IMR-90 (cell line): Measurements from ENCODE around the gene FAM8A1. TPM values are rescaled to one million over a fixed set of nuclear protein-coding genes. Genes with fewer than 3 reads are reported as not detected.

Experiments
- ATAC-seq: fragments of 200-7000 bp; cut with Tn5 transposase; 2 replicates; pipeline ENCODE4 v1.9.1; 2020; ENCODE audit warnings: low read depth, mild to moderate bottlenecking, moderate library complexity
- BruUV-seq: library from RNA; stranded (reverse); fragments of 400-500 nt; replicated peaks from 2 replicates; lab custom pipeline; 2021; lab: Mats Ljungman, UMichigan
- CTCF ChIA-PET: fragments of 300-600 bp; formaldehyde crosslinking; extraction: SDS; loops from one replicate; lab custom pipeline; 2021; ENCODE audit warnings: antibody characterized with exemption; lab: Yijun Ruan, JAX
- POLR2A ChIA-PET: fragments of 300-600 bp; sonication (Branson Sonifier 250); formaldehyde crosslinking; loops from one replicate; lab custom pipeline; 2022; ENCODE audit warnings: antibody characterized with exemption; ENCODE audit not compliant: unreplicated experiment; lab: Charles Lee
- DNase-seq: peaks from one replicate; pipeline ENCODE4 v3.0.0; 2013
- H2AFZ ChIP-seq: replicated peaks from 2 replicates; pipeline ENCODE3; 2013; ENCODE audit warnings: low read length, mild to moderate bottlenecking; ENCODE audit not compliant: poor library complexity
- H2AK5ac ChIP-seq: 2 replicates; pipeline ENCODE4 v1.6.1; 2013; ENCODE audit warnings: low read depth, low read length, inconsistent platforms
- H2AK9ac ChIP-seq: replicated peaks from 2 replicates; pipeline ENCODE3; 2013; ENCODE audit warnings: mild to moderate bottlenecking, low read depth, low read length, moderate library complexity; ENCODE audit not compliant: poor library complexity
- H2BK120ac ChIP-seq: 2 replicates; pipeline ENCODE4 v1.6.1; 2013; ENCODE audit warnings: low read depth, low read length, inconsistent platforms
- H2BK15ac ChIP-seq: 3 replicates; pipeline ENCODE4 v1.6.1; 2013; ENCODE audit warnings: low read depth, low read length, inconsistent platforms
- H2BK20ac ChIP-seq: 2 replicates; pipeline ENCODE4 v1.6.1; 2013; ENCODE audit warnings: low read depth, mild to moderate bottlenecking, inconsistent platforms, low read length, moderate library complexity
- H2BK5ac ChIP-seq: 2 replicates; pipeline ENCODE4 v1.6.1; 2013; ENCODE audit warnings: mild to moderate bottlenecking, low read depth, low read length, inconsistent platforms; ENCODE audit not compliant: poor library complexity, severe bottlenecking
- H3K14ac ChIP-seq: replicated peaks from 2 replicates; pipeline ENCODE4 v1.6.1; 2013; ENCODE audit warnings: low read depth, low read length, inconsistent platforms
- H3K18ac ChIP-seq: 2 replicates; pipeline ENCODE4 v1.6.1; 2013; ENCODE audit warnings: low read depth, low read length, control low read depth
- H3K23ac ChIP-seq: 2 replicates; pipeline ENCODE4 v1.6.1; 2013; ENCODE audit warnings: low read depth, low read length, inconsistent platforms
- H3K27ac ChIP-seq: 2 replicates; pipeline ENCODE4 v1.5.1; 2013; ENCODE audit warnings: mild to moderate bottlenecking, control low read depth, low read length; ENCODE audit not compliant: insufficient read depth
- H3K27me3 ChIP-seq: 2 replicates; pipeline ENCODE4 v1.6.1; 2013; ENCODE audit warnings: low read length; ENCODE audit not compliant: control insufficient read depth, insufficient read depth
- H3K36me3 ChIP-seq: 2 replicates; pipeline ENCODE4 v1.6.1; 2013; ENCODE audit warnings: low read length, mixed read lengths; ENCODE audit not compliant: control insufficient read depth, insufficient read depth
- H3K4ac ChIP-seq: 2 replicates; pipeline ENCODE4 v1.6.1; 2013; ENCODE audit warnings: low read depth, low read length, inconsistent platforms
- H3K4me1 ChIP-seq: 2 replicates; pipeline ENCODE4 v1.6.1; 2013; ENCODE audit warnings: low read length, mixed read lengths; ENCODE audit not compliant: control insufficient read depth, insufficient read depth
- H3K4me2 ChIP-seq: 2 replicates; pipeline ENCODE4 v1.6.1; 2013; ENCODE audit warnings: low read depth, mild to moderate bottlenecking, control low read depth, low read length, moderate library complexity
- H3K4me3 ChIP-seq: 2 replicates; pipeline ENCODE4 v1.5.1; 2013; ENCODE audit warnings: low read depth, mild to moderate bottlenecking, control low read depth, low read length, moderate library complexity; ENCODE audit not compliant: insufficient read depth
- H3K56ac ChIP-seq: 2 replicates; pipeline ENCODE4 v1.6.1; 2013; ENCODE audit warnings: low read length, inconsistent platforms; ENCODE audit not compliant: insufficient read depth; ENCODE audit errors: extremely low read depth
- H3K79me1 ChIP-seq, 2 experiments: 2 replicates each; pipeline ENCODE4 v1.6.1; 2013; ENCODE audit warnings: low read length in 2 of 2, inconsistent platforms in 1 of 2, low read depth in 1 of 2
- H3K9ac ChIP-seq: 2 replicates; pipeline ENCODE4 v1.6.1; 2013; ENCODE audit warnings: low read depth, low read length, control low read depth
- H3K9me1 ChIP-seq: 2 replicates; pipeline ENCODE4 v1.6.1; 2013; ENCODE audit warnings: low read length, inconsistent platforms; ENCODE audit not compliant: insufficient read depth
- H3K9me3 ChIP-seq: 2 replicates; pipeline ENCODE4 v1.6.1; 2013; ENCODE audit warnings: low read length; ENCODE audit not compliant: control insufficient read depth, insufficient read depth
- H4K20me1 ChIP-seq: 2 replicates; pipeline ENCODE4 v1.6.1; 2013; ENCODE audit warnings: low read length, inconsistent platforms; ENCODE audit not compliant: insufficient read depth
- H4K5ac ChIP-seq: 2 replicates; pipeline ENCODE4 v1.6.1; 2013; ENCODE audit warnings: mild to moderate bottlenecking, low read depth, low read length, control low read depth
- H4K8ac ChIP-seq, 2 experiments: 2 replicates each; pipeline ENCODE4 v1.6.1; 2013; ENCODE audit warnings: low read depth in 2 of 2, low read length in 2 of 2, control low read depth in 1 of 2, inconsistent platforms in 1 of 2
- H4K91ac ChIP-seq: 2 replicates; pipeline ENCODE4 v1.6.1; 2013; ENCODE audit warnings: low read depth, low read length, inconsistent platforms; ENCODE audit not compliant: insufficient read depth
- BHLHE40 ChIP-seq: fragments of 150-350 bp; IDR thresholded peaks from 2 replicates; pipeline ENCODE4 v1.6.1; 2016; ENCODE audit warnings: mild to moderate bottlenecking, low read depth, low read length
- CEBPB ChIP-seq: IDR thresholded peaks from 2 replicates; pipeline ENCODE4 v1.6.1; 2012; ENCODE audit warnings: low read depth, low read length, improper control_type of control experiment
- CHD1 ChIP-seq: IDR thresholded peaks from 2 replicates; pipeline ENCODE4 v1.6.1; 2012; ENCODE audit warnings: low read depth, low read length, improper control_type of control experiment
- FOS ChIP-seq: fragments of 150-350 bp; IDR thresholded peaks from 2 replicates; pipeline ENCODE4 v1.6.1; 2016; ENCODE audit warnings: low read depth, low read length
- MAFK ChIP-seq: IDR thresholded peaks from 2 replicates; pipeline ENCODE4 v1.6.1; 2012; ENCODE audit warnings: low read depth, low read length, improper control_type of control experiment
- MAZ ChIP-seq: IDR thresholded peaks from 2 replicates; pipeline ENCODE4 v1.6.1; 2012; ENCODE audit warnings: low read depth, mild to moderate bottlenecking, low read length, improper control_type of control experiment, moderate library complexity, borderline replicate concordance
- MXI1 ChIP-seq: IDR thresholded peaks from 2 replicates; pipeline ENCODE4 v1.6.1; 2012; ENCODE audit warnings: low read depth, mild to moderate bottlenecking, low read length, moderate library complexity, borderline replicate concordance
- NFE2L2 ChIP-seq: fragments of 150-350 bp; IDR thresholded peaks from 2 replicates; pipeline ENCODE4 v1.6.1; 2016; ENCODE audit warnings: low read depth, mild to moderate bottlenecking, low read length
- POLR2A ChIP-seq: IDR thresholded peaks from 2 replicates; pipeline ENCODE4 v1.6.1; 2012; ENCODE audit warnings: mild to moderate bottlenecking, low read depth, low read length
- RAD21 ChIP-seq: IDR thresholded peaks from 2 replicates; pipeline ENCODE4 v1.6.1; 2012; ENCODE audit warnings: low read length, improper control_type of control experiment
- RCOR1 ChIP-seq: IDR thresholded peaks from 2 replicates; pipeline ENCODE4 v1.6.1; 2012; ENCODE audit warnings: mild to moderate bottlenecking, low read length, improper control_type of control experiment; ENCODE audit not compliant: insufficient replicate concordance
- RFX5 ChIP-seq: IDR thresholded peaks from 2 replicates; pipeline ENCODE4 v1.8.0; 2012; ENCODE audit warnings: low read depth, mild to moderate bottlenecking, low read length, moderate library complexity
- SMC3 ChIP-seq: fragments of 150-350 bp; IDR thresholded peaks from 2 replicates; pipeline ENCODE4 v1.6.1; 2016; ENCODE audit warnings: low read depth, mild to moderate bottlenecking, antibody characterized with exemption, low read length, moderate library complexity
- WGBS, 2 experiments: methylation state at CpG; one replicate each; pipeline versions ENCODE4 v1.1.5 to v1.1.7; 2013; ENCODE audit warnings: missing lambda C conversion rate in 2 of 2; ENCODE audit not compliant: insufficient read length in 1 of 2; ENCODE audit errors: extremely low coverage in 2 of 2; 5-methylcytosine and 5-hydroxymethylcytosine counted together
- dilution Hi-C: fragments of 300-500 bp; cut with HindIII; formaldehyde crosslinking; loops from one replicate; pipeline ENCODE4 v1.14.3; 2018; ENCODE audit warnings: low sequenced_read_pairs; ENCODE audit not compliant: unreplicated experiment
- in situ Hi-C: fragments of 300-500 bp; cut with MboI; formaldehyde crosslinking; loops from 3 replicates; pipeline ENCODE4 v1.14.3; 2019; ENCODE audit warnings: low sequenced_read_pairs, inconsistent platforms, mixed read lengths
- intact Hi-C: fragments of 100-400 bp; cut with micrococcal nuclease; formaldehyde crosslinking; loops from 2 replicates; pipeline ENCODE4 v1.10.0; 2022
- polyA plus RNA-seq, 3 experiments: library from polyadenylated mRNA; depleted of rRNA; stranded (reverse); fragments of >200 nt; gene quantifications; 2 replicates each; pipeline ENCODE4 v1.2.3, GENCODE V29; 2012; ENCODE audit warnings: low replicate concordance in 1 of 3
- total RNA-seq: library from RNA; depleted of rRNA; stranded (reverse); fragments of >200 nt; gene quantifications from 2 replicates; pipeline ENCODE4 v1.2.3, GENCODE V29; 2012
- TF ChIP-seq, protein P1 (sequence below): fragments of 150-350 bp; IDR thresholded peaks from 2 replicates; pipeline ENCODE4 v1.6.1; 2016; ENCODE audit warnings: low read depth, mild to moderate bottlenecking, low read length, moderate library complexity, borderline replicate concordance
- TF ChIP-seq, protein P2 (sequence below): fragments of 150-350 bp; IDR thresholded peaks from 2 replicates; pipeline ENCODE4 v1.6.1; 2017; ENCODE audit warnings: mild to moderate bottlenecking, antibody characterized with exemption, low read length, low read depth
- TF ChIP-seq, protein P3 (sequence below): conservative IDR thresholded peaks from 2 replicates; pipeline ENCODE4 v1.5.1; 2012; ENCODE audit warnings: mild to moderate bottlenecking, low read depth, low read length, improper control_type of control experiment

The FAM8A1 gene
- total and polyA plus RNA-seq, 2 of the 4 experiments (the other 2 are of a cell fraction): 8.1 to 8.2 TPM

DNA sequence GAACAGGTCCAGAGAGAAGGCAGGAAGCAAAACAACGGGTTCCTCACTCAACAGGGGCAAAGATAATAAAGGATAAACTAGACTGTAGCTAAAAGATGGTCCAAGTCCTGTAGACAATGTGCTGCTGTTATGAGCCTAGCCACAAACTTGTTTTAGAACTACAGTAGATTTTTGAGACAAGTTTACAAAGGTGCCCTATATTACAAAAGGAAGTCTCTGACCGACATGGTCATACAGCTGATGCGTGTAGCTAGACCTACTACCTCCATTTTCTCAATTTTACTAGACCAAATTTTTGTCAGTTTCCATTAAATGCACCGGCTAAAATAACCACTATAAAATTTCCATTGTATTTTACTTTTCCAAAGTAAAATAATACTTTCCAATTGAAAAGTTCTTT lies 11.9 kb downstream of the FAM8A1 start:
- Histone ChIP-seq H3K36me3 (peaks cover 10% of the 10 kb centered on the region), H3K9me1 (no peaks in the 10 kb centered on the region), H3K27ac (no peak overlapping the region), H2AK9ac (no peak overlapping the region), H3K23ac (no peak overlapping the region), H3K79me1 (peaks cover under 1 to 7% of the 10 kb centered on the region in 2 experiments; a peak in 2 of 4 replicates), H3K9ac (no peak overlapping the region), H2BK120ac (no peak overlapping the region), H3K56ac (no peak overlapping the region), H2AK5ac (no peak overlapping the region), H4K91ac (no peak overlapping the region), H3K27me3 (no peaks in the 10 kb centered on the region), H2BK15ac (no peak overlapping the region), H2BK5ac (no peak overlapping the region), H3K18ac (no peak overlapping the region), H3K4me1 (no peaks in the 10 kb centered on the region), H2AFZ (no peak overlapping the region), H3K4me2 (no peak overlapping the region), H3K4me3 (no peak overlapping the region), H4K5ac (no peak overlapping the region), H4K8ac (no peak overlapping the region), H3K4ac (no peak overlapping the region), H2BK20ac (no peak overlapping the region), H4K20me1 (no peaks in the 10 kb centered on the region; the same call in 1 of the 2 replicates), H3K14ac (no peak overlapping the region), H3K9me3 (no peaks in the 10 kb centered on the region)
- intact Hi-C loops: no loop called here
- in situ Hi-C loops: no loop called here
- dilution Hi-C loops: no loop called here
- BruUV-seq: no TSS peak
- no peak for DNase-seq
- ATAC-seq: no peak
- TF ChIP-seq, protein P1, sequence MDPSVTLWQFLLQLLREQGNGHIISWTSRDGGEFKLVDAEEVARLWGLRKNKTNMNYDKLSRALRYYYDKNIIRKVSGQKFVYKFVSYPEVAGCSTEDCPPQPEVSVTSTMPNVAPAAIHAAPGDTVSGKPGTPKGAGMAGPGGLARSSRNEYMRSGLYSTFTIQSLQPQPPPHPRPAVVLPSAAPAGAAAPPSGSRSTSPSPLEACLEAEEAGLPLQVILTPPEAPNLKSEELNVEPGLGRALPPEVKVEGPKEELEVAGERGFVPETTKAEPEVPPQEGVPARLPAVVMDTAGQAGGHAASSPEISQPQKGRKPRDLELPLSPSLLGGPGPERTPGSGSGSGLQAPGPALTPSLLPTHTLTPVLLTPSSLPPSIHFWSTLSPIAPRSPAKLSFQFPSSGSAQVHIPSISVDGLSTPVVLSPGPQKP: no peak
- TF ChIP-seq RFX5 (no peak), FOS (no peak), CEBPB (no peak), SMC3 (no peak), MAZ (no peak), RCOR1 (no peak), MXI1 (no peak), MAFK (no peak), CHD1 (no peak), NFE2L2 (no peak), POLR2A (no peak), BHLHE40 (no peak), RAD21 (no peak)
- TF ChIP-seq, protein P2, sequence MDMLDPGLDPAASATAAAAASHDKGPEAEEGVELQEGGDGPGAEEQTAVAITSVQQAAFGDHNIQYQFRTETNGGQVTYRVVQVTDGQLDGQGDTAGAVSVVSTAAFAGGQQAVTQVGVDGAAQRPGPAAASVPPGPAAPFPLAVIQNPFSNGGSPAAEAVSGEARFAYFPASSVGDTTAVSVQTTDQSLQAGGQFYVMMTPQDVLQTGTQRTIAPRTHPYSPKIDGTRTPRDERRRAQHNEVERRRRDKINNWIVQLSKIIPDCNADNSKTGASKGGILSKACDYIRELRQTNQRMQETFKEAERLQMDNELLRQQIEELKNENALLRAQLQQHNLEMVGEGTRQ: no peak
- TF ChIP-seq, protein P3, sequence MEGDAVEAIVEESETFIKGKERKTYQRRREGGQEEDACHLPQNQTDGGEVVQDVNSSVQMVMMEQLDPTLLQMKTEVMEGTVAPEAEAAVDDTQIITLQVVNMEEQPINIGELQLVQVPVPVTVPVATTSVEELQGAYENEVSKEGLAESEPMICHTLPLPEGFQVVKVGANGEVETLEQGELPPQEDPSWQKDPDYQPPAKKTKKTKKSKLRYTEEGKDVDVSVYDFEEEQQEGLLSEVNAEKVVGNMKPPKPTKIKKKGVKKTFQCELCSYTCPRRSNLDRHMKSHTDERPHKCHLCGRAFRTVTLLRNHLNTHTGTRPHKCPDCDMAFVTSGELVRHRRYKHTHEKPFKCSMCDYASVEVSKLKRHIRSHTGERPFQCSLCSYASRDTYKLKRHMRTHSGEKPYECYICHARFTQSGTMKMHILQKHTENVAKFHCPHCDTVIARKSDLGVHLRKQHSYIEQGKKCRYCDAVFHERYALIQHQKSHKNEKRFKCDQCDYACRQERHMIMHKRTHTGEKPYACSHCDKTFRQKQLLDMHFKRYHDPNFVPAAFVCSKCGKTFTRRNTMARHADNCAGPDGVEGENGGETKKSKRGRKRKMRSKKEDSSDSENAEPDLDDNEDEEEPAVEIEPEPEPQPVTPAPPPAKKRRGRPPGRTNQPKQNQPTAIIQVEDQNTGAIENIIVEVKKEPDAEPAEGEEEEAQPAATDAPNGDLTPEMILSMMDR: no peak
- CTCF ChIA-PET: no interaction called here
- 92% methylated on average over 2 of the region's 4 CpGs; no CpG with 5 or more reads in 1 of the 2 experiments for WGBS, 2 experiments
- POLR2A ChIA-PET: no interaction called here
